ENCODE measurements around the gene PTPRT.

Gene PTPRT

DNA sequence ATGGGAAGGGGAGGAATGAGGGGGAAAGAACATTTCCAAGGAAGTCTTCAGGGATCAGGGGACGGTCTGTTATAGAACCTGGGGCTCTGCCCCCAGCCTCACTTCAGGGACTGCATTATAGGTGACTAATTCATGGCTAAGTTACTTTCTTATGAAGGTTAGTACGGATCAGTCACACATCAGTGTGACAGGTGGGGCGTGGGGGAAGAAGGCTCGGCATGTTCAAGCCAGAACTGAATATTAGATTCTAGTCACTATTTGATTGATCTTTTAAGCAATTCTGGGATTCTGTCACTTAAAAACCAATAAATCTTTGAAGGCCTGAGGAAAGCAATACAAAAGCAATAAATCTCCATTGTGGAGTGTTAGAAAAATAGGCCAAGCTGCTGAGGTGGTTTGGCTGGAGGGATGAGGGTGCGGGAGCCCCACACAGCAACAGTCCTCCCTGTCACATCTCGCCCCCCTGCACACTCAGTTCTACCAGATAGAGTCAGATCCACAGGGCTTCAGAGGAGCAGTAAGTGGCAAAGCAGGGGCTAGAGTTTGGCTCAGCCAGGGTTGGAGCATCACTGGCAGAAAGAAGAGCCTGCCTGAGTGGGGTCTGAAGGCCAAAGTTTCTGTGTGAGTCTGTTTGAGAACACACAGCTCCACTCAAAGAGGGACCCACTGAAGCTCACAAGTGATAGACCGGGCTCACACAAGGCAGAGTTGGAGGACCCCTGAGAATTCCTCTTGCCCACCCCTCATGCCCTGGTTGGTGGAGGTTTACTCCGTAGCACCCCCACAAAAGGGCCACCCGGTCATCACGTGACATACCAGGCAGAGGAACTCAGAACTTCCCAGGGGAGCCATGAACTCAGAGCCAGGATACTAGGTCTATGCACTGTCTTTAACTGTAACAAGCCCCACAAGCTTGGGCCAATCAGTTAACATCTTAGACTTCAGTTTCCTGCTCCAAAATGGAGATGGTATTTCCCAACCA, 843.2 kb downstream of the PTPRT start:
- in situ Hi-C loops (cut with HindIII; ENCODE audit: low sequenced_read_pairs), result no loop called here

DNA sequence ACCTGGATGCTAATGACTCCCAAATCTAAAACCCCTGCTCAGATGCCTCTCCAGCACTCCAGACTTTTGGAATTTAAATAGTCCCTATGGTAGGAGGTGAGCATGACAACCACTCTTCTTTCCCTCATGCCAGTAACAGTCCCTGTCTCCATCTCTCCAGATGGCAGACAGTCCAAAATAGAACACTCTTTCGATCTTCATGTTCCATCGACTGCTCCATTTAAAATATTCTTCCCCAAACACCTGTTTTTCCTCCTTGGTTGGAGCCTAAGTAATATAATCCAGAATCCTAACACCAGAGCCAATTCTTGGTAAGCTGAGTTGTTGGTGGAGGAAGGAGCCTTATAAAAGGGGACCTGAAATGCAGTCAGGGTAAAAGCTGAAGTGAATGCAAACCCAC, 848.1 kb downstream of the PTPRT start:
- in situ Hi-C loops (cut with HindIII; ENCODE audit: low sequenced_read_pairs), result no loop called here

DNA sequence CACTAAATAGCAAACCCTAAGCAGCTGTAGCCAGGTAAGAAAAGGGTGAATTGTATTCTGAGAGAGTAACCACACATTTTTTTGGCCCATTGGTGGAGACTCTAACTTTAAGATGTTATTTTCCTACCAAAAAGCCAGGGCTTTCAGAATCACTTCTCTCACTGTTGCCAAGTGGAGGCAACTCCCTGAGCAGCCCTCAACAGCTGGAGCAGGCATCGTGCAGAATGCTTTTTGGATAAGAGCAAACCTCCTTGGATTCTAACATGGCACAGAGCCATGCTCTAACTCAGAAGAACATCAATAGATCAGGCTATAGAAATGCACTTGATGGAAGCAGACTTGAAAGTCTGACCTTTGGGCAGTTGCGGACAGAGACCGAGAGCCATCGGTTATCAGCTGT, 849.3 kb downstream of the PTPRT start:
- in situ Hi-C loops (cut with HindIII; ENCODE audit: low sequenced_read_pairs), result no loop called here

DNA sequence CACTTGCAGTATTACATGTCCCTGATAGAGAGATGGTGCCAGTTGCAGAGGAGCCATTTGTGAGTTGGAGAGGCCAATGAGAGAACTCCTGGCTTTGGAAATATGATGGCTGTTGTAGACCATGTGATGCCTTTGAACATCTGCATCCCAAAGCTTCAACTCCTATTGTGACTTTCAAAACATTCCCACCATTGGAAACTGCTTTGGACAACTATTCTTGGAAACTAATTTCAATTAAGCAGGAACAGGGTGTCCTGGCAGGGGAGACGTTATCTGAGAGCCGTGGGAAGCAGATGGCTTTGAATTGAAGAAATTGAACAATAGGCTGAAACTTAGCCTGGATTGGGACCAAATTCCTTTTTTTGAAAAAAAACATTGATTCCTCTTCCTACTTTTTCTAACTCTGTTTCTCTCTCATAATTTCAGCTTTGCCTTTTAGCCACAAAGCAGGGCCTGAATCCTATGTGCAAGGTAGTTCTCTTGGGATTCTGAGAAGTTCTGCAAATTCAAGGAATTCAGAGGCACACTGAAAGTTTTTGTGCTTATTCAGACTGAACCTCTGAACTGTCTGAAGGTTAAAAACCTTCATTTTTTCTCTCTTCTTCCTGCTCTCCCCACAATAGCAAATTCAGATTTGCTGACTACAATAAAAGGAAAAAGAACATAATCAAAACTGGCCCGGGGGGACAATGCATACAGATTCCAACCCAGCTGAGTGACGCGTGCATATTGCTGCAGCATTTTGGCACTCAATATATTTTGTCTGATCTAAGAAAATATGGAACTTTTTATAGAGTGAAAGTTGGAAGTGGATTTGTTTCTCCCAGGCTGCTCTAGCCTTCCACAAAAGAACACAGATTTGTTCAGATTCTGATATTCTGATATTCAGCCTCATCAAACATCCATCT, 851.2 kb downstream of the PTPRT start:
- in situ Hi-C loops (cut with HindIII; ENCODE audit: low sequenced_read_pairs), result no loop called here

DNA sequence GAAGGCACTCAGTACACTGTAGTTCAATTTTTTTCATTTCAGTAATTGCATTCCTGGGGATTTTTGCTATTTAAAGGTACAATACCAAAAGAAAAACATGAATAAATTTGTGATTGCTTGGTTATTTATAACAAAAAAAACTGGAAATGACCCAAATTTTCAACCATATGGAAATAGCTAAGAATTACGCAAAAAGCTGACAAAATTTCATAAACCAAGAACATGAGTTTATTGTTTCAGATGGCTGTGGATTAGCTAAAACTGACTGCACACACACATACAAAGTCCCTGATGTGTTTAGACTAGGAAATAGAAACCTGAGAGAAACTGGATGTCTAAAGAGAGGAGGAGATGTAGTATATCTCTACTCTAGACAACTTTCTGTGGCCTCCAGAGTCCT, 853.1 kb downstream of the PTPRT start:
- in situ Hi-C loops (cut with HindIII; ENCODE audit: low sequenced_read_pairs), result no loop called here

DNA sequence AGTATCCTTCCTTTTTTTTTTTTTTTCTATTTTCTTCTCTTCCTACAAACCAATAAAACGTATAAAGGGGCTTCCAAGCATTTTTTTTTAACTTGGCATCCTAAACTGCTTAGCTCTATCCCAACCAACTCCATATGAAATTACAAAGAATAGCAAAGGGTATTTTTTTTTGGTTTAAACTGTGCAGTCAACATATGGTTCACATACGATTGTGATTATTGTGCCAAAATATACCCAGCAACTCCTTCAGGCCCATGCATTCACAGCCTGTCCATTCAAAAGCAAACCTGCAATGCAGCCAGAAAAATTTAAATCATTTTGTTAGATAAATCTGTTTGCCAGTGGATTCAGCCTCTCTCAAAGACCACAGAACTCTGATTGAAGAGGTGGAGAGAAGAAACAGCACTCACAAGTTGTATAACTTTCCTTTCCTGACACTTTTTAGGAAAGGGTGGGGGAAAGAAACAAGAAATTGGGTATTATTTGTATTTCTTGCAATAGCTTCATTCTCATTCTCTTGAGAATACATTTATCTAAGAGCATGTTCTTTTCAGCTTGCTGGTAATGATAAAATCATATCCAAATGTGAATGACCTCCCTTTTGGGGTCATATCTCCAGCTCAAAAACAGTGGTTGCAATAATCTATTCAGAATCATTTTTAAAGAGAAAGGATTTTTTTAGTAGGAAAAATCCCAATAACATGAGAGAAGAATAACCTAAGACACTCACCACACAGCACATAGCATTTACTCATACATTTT, 870.3 kb downstream of the PTPRT start:
- in situ Hi-C loops (cut with HindIII; ENCODE audit: low sequenced_read_pairs), result no loop called here

DNA sequence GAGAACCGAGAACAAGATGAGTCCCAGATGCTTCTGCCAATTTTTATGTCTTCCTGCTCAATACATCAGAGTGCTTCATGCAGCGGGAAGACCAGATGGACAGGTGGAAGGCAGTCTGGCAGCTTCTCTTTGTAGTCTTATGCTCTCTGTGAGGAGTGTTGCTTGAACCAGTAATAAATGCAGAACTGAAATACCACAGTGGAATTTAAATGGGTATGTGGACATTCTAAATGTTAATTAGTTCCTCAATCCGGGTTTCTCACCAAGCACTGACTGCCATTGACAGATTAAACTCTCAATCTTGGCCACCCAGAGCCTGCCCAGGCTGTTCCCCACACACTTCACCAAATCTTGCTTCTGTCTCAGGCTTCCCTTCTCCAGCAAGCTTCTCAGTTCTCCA, 876.0 kb downstream of the PTPRT start:
- in situ Hi-C loops (cut with HindIII; ENCODE audit: low sequenced_read_pairs), result no loop called here

DNA sequence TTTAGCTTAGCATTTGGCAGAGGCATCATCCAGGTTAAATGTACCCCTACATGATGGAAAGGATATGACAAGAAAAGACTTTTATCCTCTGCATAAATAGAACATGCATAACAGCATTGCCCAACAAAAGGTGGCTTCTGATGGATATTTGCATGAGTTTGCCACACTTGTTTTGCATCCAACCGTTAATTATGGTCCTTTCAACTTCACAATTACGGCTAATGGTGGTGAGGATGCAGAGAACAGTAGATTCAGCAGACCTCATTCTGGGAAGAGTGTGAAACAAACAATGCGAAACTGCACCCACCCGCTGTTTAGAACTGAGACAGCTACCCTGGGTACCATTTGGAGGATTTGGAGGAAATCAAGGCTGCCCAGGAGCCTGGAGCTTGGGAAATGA, 880.7 kb downstream of the PTPRT start:
- in situ Hi-C loops (cut with HindIII; ENCODE audit: low sequenced_read_pairs), result no loop called here

DNA sequence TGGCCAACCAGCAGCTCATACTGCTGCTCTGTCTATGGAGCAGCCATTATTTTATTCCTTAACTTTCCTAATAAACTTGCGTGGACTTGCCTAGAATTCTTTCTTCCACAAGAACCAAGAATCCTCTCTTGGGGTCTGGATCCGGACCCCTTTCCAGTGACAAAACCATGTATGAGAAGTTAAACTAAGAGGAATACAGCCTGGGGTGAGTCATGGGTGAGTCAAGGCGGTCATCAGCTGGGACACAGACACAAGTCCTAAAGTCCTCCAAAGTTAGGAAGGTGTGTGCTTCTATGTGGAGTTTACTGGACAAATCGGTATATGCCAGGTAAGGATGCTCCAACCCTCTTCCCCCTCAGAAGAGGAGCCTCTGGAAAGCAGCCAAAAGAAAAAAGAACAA, 881.5 kb downstream of the PTPRT start:
- in situ Hi-C loops (cut with HindIII; ENCODE audit: low sequenced_read_pairs), result no loop called here

DNA sequence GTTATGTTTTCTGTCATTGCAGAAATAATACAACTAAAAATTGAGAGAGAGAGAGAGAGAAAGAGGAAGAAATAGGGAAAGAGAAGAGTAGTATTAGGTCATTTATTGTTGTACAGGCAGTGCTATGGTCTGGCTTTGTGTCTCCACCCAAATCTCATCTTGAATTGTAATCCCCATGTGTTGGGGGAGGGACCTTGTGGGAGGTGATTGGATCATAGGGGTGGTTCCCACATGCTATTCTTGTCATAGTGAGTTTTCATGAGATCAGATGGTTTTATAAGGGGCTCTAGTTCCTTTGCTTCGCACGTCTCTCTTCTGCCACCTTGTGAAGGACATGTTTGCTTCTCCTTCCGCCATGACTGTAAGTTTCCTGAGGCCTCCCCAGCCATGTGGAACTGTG, 894.1 kb downstream of the PTPRT start:
- in situ Hi-C loops (cut with HindIII; ENCODE audit: low sequenced_read_pairs), result no loop called here

DNA sequence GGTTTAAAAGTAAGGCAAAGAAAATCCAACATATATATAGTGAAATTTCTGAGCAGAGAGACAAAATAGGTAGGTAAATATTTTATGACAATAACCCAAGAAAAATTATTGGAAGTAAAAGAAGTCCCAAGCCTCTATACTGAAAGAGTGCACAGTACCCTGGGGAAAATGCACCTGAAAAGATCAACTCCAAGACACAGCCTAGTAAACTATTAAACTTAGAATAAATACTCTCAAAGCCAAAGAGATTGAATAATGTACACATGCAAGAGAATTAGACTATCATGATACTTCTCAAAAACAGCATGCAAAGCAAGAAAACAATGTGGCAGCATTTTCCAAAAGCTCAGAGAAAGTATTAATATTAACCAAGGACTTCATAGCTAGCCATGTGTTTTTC, 894.7 kb downstream of the PTPRT start:
- in situ Hi-C loops (cut with HindIII; ENCODE audit: low sequenced_read_pairs), result no loop called here

DNA sequence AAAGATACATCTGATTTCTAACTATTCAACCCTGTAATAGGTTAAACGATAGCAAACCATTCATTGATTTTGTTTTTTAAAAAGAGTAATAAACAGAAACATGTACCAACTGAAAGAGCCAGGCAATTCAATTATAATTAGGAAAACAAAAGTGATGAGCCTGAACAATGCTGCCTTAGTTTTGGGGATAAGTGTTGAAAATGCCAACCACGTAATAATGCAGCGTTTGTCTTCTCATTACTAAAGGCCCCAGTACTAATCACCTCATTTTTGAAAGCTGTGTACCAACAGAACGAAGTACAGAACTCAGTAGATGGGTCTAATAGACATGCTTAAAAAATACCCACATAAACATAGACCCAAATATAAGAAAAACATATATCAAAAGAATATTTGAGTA, 907.9 kb downstream of the PTPRT start:
- in situ Hi-C loops (cut with HindIII; ENCODE audit: low sequenced_read_pairs), result no loop called here

DNA sequence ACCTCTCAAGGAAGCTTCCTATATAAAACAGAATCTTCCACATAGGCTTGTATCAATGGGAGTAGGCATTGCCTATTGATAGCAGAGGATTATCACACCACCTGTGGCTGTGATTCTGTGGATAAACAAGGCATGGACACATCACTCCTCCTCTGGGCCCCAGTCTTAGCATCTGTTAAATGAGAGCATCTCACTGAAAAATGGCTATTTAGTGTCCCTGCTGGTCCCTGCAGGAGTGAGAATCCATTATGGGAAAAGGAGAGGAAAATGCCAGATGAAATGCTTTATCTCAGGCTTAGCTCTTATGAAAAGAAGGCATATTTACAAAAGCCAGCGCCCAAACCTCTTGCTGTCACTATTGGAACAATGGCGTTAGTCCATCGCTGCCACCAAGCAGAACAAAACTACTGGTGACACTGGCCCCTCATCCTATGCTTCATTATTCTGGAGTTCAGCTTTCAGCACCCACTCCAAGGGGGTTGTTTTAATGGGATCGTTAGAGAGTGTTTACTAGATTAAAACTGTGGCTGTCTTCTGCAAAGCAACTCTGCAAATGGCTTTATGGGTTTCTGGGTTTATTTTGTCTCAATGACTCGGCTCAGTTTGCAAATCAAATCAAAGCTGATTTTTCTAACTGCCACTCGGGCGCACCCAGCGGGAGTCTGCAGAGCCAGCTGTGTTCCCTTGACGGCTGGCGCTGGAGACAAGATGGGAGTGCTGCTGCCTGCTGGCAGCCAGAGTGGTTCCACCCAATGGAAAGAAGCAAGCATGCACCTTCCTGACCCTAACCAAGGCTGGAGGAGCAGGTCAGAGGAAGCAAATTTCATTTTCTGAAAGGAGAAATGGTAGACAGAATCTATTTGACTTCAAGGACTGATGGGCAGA, 912.7 kb downstream of the PTPRT start:
- in situ Hi-C loops (cut with HindIII; ENCODE audit: low sequenced_read_pairs), result no loop called here

DNA sequence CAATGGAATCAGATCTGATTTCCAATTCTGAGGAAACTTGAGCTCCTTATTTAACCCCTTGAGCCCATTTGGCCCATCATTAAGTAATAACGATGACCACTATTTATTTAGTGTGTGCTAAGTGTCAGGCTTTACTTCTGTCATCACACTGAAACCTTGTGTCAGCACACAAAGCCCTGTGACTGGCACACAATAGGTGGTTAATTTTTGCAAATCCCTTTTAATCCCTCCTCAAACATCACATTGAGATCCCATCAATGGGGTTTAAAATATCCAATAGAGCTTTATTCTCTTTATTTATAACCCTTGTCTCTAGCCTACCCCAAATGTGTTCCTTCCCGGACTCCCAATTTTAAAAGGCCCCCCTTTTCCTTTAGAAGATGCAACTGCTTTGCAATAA, 914.7 kb downstream of the PTPRT start:
- in situ Hi-C loops (cut with HindIII; ENCODE audit: low sequenced_read_pairs), result no loop called here

DNA sequence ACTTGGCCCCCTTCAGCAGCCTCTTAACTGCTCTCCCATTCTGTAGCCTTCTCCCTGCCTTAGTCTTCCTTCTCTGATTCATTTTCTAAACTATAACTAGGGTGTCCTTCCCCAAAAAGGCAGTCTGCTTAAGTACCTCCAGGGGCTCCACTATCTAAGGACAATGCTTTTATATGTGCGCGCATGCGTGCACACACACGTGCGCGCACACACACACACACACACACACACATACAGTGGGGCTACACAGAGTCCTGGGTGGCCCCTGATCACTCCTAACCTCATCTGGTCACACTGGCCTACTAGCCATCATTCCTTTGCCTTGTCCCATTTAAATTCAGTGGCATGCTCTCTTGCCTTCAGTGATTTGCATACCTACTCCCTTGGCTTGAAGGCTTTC, 917.2 kb downstream of the PTPRT start:
- in situ Hi-C loops (cut with HindIII; ENCODE audit: low sequenced_read_pairs), result no loop called here

DNA sequence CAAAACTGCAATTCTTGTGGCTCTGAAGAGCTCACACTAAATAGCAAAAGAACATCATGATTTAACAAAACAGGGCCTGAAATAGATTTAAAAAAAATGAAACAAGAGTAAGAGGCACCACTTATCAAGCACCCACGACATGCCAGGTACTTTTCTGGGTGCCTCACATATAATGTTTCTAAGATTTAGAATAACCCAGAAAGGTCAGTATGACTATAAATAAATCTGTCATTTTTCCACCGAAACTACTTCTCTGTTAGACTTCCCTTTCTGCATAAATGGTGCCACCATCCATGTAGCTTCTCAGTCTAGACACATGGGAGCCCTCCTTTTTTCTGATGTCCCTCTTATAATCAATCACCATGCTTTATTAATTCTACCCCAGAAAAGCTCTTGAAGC, 919.2 kb downstream of the PTPRT start:
- in situ Hi-C loops (cut with HindIII; ENCODE audit: low sequenced_read_pairs), result no loop called here

DNA sequence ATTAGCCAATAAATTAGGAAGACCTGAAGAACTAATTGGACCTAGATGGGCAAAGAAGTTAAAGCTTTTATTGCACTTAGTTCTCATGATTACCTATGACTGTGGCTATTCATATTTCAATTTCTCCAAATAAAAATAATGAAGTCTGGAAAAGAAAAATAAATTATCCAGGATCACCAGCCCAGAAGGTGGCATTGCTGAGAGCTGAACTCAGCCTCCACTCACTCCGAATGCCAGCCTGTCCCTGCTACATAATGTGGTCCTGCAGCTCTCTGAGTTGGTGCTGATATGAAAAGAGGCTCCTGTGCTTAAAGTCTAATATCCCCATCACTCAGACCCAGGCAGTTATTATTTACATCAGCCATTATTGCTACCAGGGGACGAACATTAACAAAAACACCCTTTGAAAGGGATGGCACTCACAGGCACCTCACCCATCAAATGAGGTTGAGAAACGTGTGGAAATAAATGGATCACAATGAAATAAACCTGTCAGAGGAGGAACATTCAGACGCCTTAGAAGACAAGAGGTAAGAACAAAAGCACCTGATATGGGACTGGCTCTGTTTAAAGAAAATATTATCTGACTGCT, 921.8 kb downstream of the PTPRT start:
- in situ Hi-C loops (cut with HindIII; ENCODE audit: low sequenced_read_pairs), result no loop called here

DNA sequence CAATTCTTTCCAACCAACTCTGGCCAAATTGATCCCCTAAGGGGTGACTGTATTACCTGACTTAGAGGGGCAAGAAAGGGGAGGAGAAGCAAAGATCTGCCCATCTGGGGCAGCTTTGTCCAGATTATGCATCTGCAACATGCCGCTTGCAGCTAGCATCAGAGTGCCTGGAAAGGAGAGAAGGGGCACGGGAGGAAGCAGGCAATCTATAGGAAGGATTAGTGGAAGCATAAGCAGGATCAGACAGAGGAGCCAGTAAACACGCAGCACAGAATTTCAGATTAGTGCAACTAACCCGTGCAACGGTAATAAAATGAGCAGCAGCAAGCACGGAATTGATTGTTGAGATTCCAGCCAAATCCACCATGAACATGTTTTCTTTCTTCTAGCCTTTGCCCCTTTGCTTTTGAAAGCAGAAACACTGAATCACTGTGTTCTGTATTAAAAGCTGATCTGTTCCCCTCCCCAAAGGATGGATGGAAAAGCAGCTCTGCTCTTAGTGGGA, 927.9 kb downstream of the PTPRT start:
- in situ Hi-C loops (cut with HindIII; ENCODE audit: low sequenced_read_pairs), result no loop called here

DNA sequence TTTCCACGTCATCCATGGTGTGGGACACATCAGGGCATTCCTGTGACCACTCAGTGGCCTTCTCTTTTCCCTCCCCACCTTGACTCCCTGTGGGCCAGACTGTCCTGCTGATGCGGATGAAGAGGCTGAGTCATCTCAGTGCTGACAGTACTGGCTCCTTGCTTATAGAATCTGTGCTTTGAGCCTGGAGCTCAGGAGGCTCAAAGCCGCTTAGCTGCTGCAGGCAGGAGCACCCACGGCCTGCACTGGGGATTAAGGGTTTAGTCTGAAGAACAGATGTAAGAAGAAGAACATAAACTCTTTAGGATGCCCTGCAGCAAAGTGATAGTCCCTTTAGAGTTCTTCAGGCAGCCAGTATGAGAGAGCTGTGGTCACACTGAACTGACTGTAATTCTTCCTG, 929.5 kb downstream of the PTPRT start:
- in situ Hi-C loops (cut with HindIII; ENCODE audit: low sequenced_read_pairs), result no loop called here

DNA sequence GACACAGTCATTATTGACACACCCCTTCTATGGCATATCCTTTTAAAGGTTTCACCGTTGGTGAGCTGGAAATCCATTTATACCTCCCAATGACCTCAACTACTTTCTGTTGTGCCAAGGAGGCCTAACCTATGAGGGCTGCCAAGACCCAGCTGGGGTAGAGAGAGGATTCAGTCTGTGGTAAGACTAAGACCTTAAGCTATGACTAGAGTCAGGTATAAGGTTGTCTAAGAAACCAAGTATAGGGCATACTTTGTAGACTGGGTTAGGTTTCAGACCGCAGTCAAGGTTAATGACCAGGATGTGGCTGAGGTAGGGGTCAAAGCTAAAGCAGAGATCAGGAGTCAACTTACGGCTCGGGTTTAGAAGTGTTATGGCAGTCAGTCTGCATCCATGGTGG, 930.3 kb downstream of the PTPRT start:
- in situ Hi-C loops (cut with HindIII; ENCODE audit: low sequenced_read_pairs), result no loop called here

Measured in DLD1 (cell line).